ENCODE measurements around the gene BCL11B. TPM values are rescaled to one million over a fixed set of nuclear protein-coding genes. Genes with fewer than 3 reads are reported as not detected.

The BCL11B gene
- total RNA-seq, 1 experiment from 2014 or later, result 0.05 TPM

- TF ChIP-seq CTCF (IDR thresholded peaks at IDR 0.05; ENCODE audit: insufficient read depth in 1 of 2, low read depth in 1 of 2, low read length in 1 of 2, severe bottlenecking in 1 of 2, unreplicated experiment in 1 of 2), result no peak
- Mint-ChIP-seq H3K27me3 (ENCODE audit: insufficient read depth, unreplicated experiment) (peaks cover 25% of the 10 kb centered on the region), H3K9me3 (ENCODE audit: unreplicated experiment) (no peaks in the 10 kb centered on the region), H3K4me1 (ENCODE audit: low read depth, unreplicated experiment) (peaks cover under 1% of the 10 kb centered on the region), H3K4me3 (ENCODE audit: unreplicated experiment) (no peak overlapping the region), H3K36me3 (ENCODE audit: insufficient read depth, unreplicated experiment) (no peaks in the 10 kb centered on the region), H3K27ac (ENCODE audit: unreplicated experiment) (no peak overlapping the region)
- POLR2A ChIA-PET, result no interaction called here
- CTCF ChIA-PET, result no interaction called here
- DNase-seq, result no peak
- Histone ChIP-seq H3K4me1 (peaks cover 20% of the 10 kb centered on the region), H3K9me3 (no peaks in the 10 kb centered on the region), H3K36me3 (ENCODE audit: control insufficient read depth, insufficient read depth, low read length) (no peaks in the 10 kb centered on the region), H3K27me3 (replicated peaks; ENCODE audit: control insufficient read depth, insufficient read depth, low read length) (no peaks in the 10 kb centered on the region), H3K4me3 (ENCODE audit: low read depth, low read length) (no peak overlapping the region)
- intact Hi-C loops (cut with micrococcal nuclease; ENCODE audit: unreplicated experiment), result no loop called here
- BruUV-seq (replicated peaks), result no TSS peak
These were observed 4.5 kb upstream of the BCL11B start for GRCh38 chr14:99276482-99276881.

- Histone ChIP-seq H3K9me3 (no peaks in the 10 kb centered on the region), H3K4me3 (ENCODE audit: low read depth, low read length) (no peak overlapping the region; the same call in 1 of the 2 replicates), H3K27me3 (replicated peaks; ENCODE audit: control insufficient read depth, insufficient read depth, low read length) (peaks cover under 1% of the 10 kb centered on the region), H3K36me3 (ENCODE audit: control insufficient read depth, insufficient read depth, low read length) (no peaks in the 10 kb centered on the region), H3K4me1 (peaks cover 20% of the 10 kb centered on the region)
- intact Hi-C loops (cut with micrococcal nuclease; ENCODE audit: unreplicated experiment), result no loop called here
- Mint-ChIP-seq H3K9me3 (ENCODE audit: unreplicated experiment) (no peaks in the 10 kb centered on the region), H3K4me1 (ENCODE audit: low read depth, unreplicated experiment) (peaks cover 5% of the 10 kb centered on the region), H3K4me3 (ENCODE audit: unreplicated experiment) (peak overlapping the region; percentile 74), H3K36me3 (ENCODE audit: insufficient read depth, unreplicated experiment) (no peaks in the 10 kb centered on the region), H3K27me3 (ENCODE audit: insufficient read depth, unreplicated experiment) (peaks cover 25% of the 10 kb centered on the region), H3K27ac (ENCODE audit: unreplicated experiment) (no peak overlapping the region)
- ChIA-PET POLR2A (no interaction called here), CTCF (interaction anchor here (0.6 to 1.2 kb wide), 3 partner anchors 22 to 792 kb away, joined by 3 to 4 read pairs (median 3); no protein-coding TSS in a partner anchor)
- TF ChIP-seq CTCF (IDR thresholded peaks at IDR 0.05; ENCODE audit: insufficient read depth in 1 of 2, low read depth in 1 of 2, low read length in 1 of 2, severe bottlenecking in 1 of 2, unreplicated experiment in 1 of 2), result no peak
- no peak for DNase-seq
- BruUV-seq (replicated peaks), result no TSS peak
These were observed 3.2 kb upstream of the BCL11B start for GRCh38 chr14:99275222-99275584.

- Histone ChIP-seq H3K9me3 (no peaks in the 10 kb centered on the region), H3K4me1 (peaks cover 20% of the 10 kb centered on the region), H3K4me3 (ENCODE audit: low read depth, low read length) (peak overlapping the region; percentile 52), H3K27me3 (replicated peaks; ENCODE audit: control insufficient read depth, insufficient read depth, low read length) (peaks cover 4% of the 10 kb centered on the region), H3K36me3 (ENCODE audit: control insufficient read depth, insufficient read depth, low read length) (no peaks in the 10 kb centered on the region)
- Mint-ChIP-seq H3K4me3 (ENCODE audit: unreplicated experiment) (peak overlapping the region; percentile 74), H3K27me3 (ENCODE audit: insufficient read depth, unreplicated experiment) (peaks cover 29% of the 10 kb centered on the region), H3K9me3 (ENCODE audit: unreplicated experiment) (no peaks in the 10 kb centered on the region), H3K27ac (ENCODE audit: unreplicated experiment) (no peak overlapping the region), H3K4me1 (ENCODE audit: low read depth, unreplicated experiment) (peaks cover 5% of the 10 kb centered on the region), H3K36me3 (ENCODE audit: insufficient read depth, unreplicated experiment) (no peaks in the 10 kb centered on the region)
- peak; percentile 76 to 86 for DNase-seq
- BruUV-seq (replicated peaks), result no TSS peak
- intact Hi-C loops (cut with micrococcal nuclease; ENCODE audit: unreplicated experiment), result no loop called here
- peak in 1 of 2 experiments; percentile 11 for TF ChIP-seq CTCF (IDR thresholded peaks at IDR 0.05; ENCODE audit: insufficient read depth in 1 of 2, low read depth in 1 of 2, low read length in 1 of 2, severe bottlenecking in 1 of 2, unreplicated experiment in 1 of 2)
- POLR2A ChIA-PET, result no interaction called here
- CTCF ChIA-PET, result interaction anchor here (0.6 to 1.2 kb wide), 3 partner anchors 21 to 792 kb away, joined by 3 to 4 read pairs (median 3); no protein-coding TSS in a partner anchor
These were observed 2.6 kb upstream of the BCL11B start for GRCh38 chr14:99274346-99275221.
